GM18526 (cell line): ENCODE data around the gene NMNAT2.

ENCODE experiments used
- POLR2A ChIP-seq: IDR thresholded peaks from 3 replicates; pipeline ENCODE4 v1.6.1; 2011; ENCODE audit not compliant: insufficient read length; ENCODE audit errors: extremely low read depth

The NMNAT2 gene

DNA sequence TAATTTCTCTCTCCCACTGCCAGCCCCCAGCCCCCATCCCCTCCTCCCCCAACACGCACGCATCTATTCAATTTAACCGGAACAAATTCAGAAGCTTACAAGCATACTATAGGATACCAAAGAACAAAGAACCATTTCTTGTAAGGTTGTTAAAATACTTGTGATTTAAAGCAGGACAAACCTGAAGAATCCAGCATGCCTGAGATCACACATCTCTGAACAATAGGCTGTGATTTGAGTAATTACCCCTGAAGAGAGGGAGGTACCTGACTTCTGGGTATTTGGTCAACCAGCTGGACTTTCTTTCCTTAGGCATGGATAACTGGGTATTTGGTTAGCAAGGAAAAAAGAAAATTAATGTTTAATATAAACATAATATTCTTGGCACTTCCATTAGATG is 105.1 kb downstream of the NMNAT2 start:
- no peak for TF ChIP-seq POLR2A

DNA sequence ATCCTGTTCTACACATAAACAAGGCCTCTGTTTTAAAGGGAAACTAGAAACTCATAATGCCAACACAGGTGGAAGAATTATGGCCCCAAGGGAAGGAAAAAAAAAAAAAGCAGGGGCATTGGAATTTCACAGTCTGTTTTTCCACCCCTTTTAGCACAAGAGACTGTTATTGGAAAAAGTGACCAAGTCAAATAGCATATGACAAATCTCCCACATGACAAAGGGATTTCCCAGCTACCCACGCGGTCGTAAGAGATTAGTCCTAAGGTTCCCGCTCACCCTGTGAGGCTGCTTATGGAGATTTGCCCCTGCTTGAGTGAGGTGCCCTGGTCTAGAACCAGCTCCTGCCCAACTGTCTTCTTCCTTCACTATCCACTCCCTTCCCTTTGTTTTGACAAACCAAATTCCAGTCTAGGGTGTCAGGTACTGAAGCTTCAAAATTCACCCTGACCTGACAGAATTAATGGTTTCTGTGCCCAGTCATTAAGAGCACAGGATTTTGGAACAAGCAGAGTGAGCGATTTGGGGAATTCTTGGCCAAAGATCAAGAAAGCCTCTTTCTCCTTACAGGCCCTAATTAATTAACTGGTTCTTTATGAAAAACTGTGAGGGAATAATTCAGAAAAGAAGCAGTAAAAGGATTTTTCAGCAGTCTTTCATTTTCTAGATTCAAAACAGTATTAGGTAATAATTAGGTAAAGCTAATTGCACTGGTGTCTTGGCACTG is 107.3 kb downstream of the NMNAT2 start:
- no peak for TF ChIP-seq POLR2A

DNA sequence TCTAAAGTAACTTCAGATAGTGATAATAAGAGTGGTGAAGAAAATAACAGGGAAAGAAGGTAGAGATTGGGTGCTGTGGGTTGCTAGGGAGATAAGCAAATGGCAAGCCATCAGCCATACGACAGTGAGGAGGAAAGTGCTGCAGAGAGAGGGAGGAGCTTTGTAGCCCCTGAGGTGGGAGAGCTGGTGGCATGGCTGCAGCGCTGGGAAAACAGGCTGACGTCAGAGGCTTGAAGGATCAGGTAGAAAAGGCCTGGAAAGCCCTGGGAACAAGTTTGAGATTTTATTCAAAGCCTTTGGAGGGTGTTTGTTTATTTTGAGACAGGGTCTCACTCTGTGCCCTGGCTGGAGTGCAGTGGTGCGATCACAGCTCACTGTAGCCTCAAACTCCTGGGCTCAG is 109.5 kb downstream of the NMNAT2 start:
- TF ChIP-seq POLR2A = no peak

DNA sequence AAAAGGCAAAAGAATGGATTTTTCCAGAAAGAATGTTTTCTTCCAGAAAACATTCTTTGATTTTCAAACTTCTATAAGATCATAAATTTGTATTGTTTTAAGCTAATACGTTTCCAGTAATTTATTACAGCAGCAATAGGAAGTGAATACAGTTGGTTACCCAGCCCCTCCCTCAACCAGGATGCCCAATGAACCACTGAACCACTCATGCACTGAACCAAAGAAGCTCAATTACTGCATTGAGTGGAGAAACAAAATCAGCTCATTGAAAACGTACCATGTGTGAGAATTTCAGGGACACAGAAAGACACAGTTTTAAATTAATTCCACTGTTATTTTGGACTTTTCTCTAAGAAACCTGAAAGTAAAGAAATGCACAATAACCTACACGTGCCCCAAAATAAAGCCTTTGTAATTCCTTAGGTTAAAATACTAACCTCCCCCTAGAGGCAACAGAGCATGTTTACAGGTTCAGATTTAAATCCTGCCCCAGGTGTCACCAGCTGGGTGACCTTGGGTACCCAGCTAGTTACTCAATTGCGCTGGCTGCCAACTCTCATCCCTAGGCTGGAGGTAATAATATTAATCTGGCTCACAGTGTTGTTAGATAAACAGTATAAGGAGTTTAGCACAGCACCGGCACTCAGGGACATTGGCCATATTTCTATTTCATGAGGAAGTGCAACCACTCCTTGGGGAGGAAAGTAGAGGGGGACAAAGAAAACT is 111.7 kb downstream of the NMNAT2 start:
- no peak for TF ChIP-seq POLR2A

DNA sequence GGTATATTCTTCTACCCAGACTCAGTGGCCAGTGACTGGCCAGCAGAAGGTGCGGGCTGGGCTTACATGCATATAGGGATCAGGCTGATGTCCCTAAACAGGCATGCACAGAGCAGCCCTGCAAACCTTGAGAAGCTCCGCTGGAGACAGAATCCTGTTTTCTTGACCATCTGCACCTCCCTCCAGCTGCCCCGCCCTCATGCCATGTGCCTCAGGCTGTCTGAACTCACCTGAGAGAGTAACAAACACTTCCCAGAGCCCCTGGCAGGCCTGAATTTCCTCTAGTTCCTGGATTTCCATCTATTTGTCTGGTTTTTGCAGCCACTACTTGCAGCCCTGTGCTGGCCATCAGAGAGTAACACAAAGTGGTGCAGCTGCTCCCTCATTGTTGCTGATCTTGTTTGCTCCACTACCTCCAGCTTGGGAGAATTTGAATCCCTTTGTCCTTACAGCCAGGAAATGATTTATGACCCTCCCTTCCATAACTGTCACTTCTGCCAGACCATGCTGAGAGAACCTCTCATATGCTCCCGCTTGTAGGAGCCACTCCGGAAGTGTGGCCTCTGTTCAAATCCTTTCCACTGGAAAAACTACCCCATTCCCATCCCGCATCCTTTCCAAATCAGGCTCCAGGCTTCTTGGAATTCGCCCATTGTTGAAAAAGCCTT is 113.6 kb downstream of the NMNAT2 start:
- TF ChIP-seq POLR2A = no peak

DNA sequence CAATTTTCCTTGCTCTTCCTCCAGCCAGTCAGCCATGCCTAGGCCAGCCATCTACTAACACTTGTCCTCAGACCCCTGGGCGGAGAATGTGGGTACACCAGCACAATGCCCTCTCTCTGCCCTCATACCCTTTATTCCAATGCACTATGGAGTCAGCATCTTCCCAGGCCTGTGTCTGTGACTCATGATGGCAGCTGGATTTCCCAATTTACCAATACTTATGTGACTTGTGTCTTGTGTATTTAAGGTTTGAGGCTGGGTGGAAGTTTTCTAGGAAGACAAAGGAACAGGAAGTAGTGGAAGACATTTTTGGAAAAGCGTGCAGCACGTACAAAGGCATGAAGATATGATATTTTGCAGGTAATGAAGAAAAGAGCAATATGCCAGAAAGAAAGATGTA is 114.3 kb downstream of the NMNAT2 start:
- no peak for TF ChIP-seq POLR2A

DNA sequence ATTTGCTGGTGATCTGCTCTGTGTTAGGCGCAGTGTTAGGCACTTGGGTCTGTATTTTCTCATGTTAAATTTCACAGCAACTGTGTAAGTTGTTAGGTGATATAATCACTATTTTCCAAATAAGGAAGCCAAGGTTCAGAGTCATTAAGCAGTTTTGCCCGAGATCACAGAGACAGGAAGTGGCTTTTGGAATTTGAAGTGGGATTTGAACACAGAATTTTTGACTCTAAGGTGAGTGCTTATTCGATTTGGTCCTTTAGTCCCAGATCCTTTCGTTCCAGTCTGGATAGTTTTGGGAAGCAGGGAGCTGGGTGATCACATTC is 114.9 kb downstream of the NMNAT2 start:
- TF ChIP-seq POLR2A = no peak

DNA sequence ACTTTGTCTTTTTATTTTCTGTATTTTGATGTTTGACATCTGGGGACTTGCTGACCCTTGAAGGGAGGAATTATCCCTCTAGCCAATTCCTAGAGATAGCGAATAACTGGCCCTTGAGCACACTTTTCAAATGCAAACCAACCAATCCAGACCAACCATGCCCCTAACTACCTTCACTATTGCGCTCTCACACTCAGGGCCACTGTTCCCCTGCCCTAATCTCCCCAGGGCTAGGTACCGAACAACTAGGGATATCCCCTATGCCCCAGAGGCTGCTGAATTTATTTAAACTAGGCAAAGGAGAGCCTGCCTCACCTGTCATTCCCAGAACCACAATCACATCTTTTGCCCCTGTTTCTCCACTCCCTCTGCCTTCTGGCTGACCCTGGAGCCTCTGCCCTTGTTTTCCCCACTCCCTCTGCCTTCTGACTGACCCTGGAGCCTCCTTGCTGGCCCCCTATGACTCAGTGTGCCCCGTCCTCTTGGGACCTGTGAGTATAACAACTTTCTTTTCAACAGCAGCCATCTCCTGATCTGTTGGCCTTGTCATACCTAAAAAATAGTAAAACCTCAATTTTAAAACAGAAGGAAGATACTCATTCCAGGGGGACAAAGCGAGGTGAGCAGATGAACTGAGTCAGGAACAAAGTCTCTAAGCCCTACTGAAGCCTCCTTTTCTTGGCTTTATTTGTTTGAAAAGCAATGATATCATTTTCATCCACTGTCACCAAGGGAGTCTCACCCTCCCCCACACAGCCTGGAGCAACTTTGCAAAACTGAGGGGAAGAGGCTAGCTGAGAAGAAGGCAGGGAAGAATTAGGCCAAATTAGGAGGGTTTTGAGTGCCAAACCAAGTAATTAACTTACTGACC is 115.5 kb downstream of the NMNAT2 start:
- no peak for TF ChIP-seq POLR2A

DNA sequence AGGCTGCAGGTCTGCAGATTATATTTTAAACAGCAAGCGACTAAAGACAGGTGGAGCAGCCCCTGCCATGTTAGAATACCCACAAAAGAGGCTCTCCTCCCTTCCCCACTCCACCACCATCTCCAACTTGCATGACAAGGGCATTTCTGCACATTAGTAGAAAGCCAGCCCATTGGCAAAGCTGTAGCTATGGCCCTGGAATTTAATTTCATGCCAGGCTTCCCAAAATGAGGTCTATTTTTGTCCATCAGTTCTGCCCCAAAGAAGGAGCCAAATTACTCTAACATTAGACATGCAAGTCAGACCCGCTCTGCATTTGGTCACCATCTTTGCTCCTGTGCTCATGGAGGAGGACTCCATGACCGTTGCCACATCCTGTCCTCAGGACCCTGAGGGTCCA is 116.9 kb downstream of the NMNAT2 start:
- TF ChIP-seq POLR2A = no peak

DNA sequence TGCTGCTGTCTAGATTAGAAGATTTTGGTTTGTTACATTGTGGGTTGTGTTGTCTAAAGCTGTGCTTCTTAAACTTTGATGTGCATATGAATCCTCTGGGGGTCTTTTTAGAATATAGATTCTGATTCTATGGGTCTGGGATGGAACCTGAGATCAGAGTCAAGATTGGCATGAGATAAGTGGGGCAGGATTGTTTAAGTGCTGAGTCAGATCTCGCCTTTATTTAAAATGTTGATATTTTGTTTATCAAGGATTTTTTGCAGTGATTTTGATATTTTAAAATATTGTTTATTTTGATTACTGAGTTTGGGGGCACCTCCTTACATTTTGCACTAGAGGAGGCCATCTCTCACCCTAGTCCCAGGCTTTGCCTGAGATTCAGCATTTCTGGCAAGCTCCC is 117.4 kb downstream of the NMNAT2 start:
- no peak for TF ChIP-seq POLR2A

DNA sequence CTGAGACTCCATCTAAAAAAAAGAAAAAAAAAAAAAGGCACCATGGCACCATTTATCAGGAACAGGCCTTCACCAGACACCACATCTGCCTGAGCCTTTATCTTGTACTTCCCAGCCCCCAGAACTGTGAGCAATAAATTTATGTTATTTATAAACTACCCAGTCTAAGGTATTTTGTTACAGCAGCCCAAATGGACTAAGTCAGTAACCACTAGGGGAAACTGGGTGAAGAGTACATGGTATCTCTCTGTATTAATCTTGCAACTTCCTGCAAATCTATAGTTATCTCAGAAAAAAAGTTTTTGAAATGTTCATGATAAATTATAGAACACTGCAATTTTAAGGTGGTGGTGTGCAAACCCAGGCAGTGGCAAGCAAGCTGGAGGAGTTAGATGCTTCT is 117.8 kb downstream of the NMNAT2 start:
- no peak for TF ChIP-seq POLR2A

DNA sequence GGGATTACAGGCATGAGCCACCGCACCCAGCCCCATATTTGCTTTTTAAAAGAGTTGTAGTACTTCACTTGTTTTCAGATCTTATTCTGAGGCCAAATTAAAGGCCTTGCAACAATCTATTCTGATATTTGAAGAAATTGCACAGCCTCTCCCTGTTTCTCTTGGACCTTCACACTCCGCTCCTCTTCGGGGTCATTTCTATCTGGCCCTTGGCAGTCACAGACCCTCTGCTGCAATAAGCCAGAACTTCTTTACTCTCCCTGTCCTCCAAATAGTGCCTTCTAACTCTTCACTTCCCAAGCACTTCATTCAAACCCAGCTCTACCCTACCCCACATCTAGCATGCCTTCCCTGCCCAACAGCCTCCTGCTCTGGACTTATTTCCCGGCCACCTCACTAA is 121.4 kb downstream of the NMNAT2 start:
- no peak for TF ChIP-seq POLR2A

DNA sequence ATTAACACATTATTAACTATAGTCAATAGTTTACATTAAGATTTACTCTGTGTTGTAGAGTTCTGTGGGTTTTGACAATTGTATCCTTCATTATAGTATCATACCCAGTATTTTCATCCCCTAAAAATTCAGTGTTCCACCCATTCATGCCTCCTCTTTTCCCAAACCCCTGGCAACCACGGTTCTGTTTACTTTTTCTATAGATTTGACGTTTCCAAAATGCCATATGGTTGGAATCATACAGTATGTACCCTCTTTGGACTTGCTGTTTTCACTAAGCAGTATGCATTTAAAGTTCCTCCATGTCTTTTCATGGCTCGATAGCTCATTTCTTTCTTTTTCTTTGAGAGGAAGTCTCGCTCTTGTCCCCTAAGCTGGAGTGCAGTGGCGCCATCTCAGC is 122.7 kb downstream of the NMNAT2 start:
- no peak for TF ChIP-seq POLR2A

DNA sequence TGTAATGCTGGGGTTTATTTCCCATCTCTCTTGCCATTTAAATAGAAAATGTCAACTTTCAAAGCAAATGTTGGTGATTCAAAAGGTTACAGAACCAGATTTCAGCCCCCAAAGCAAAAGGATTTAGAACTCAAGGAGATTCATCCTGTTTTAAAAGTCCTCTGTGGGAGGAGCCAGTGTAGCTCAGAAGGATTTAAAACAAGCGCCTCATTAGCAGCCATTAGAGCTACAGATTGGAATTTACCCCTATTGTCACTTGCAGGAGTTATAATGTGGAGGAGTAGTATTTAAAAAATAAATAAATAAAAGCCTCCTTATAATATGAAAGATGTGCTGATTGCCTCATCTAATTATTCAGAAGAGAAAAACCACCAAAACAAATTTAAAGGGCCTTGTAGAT is 124.3 kb downstream of the NMNAT2 start:
- TF ChIP-seq POLR2A = no peak

DNA sequence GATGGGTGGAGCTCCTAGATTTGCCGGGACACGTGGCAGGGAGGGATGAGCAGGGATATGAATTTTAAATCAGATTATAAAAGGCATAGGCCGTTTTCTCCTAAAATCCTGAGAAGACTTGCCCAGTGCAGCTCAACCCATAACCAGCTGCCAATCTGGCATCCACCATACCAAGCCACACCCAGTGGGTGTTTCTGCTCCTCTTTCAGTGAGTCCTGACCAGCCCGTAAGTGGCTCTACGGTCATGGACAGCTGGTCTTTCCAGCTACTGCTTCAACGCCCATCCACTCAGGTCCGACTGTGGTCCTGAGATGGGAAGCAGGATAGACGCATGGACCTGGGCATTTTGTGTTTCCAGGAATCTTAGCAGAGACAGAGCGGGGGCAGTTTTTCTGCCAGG is 124.9 kb downstream of the NMNAT2 start:
- TF ChIP-seq POLR2A = no peak
